GM21825 (cell line): ENCODE results near the gene MED16.

ENCODE experiments used
- ATAC-seq: cut with Tn5 transposase; IDR thresholded peaks from one replicate; pipeline ENCODE4 v1.9.1; 2021; ENCODE audit warnings: mild to moderate bottlenecking, moderate library complexity; ENCODE audit not compliant: unreplicated experiment

MED16 gene

DNA sequence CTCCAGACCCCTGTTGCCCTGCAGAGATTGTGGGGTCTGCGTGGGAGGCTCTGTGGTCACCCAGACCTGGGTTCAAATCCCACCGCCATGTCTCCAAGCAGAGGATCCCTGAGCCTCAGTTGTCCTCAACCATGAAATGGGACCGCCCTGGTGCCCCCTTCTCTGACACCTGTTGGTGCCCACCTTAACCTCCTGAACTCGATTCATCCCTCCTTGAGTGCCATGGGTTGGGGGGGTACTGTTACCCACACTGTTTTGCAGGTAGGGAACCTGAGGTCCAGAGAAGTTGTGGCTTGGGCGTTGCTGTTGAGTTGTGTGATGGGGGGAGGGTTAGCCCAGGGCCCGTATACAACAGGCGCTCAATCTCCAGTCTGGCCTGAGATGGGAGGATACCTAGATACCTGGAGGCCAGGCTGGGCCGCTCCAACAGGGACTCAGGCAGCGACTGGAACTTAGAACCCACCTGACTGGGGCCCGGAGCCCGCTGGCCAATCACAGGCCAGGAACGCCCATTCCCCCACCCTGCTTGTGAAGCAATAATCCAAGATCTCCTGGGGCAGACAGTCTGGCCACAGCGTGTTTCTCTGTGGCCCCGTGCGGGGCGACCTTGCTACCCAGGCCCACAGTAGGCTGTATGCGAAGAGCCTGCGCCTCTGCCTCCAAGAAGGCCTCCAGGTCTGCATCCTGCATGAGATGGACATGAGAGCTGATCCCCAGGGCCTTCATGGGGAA is 35.6 kb upstream of the MED16 start:
- ATAC-seq = no peak

DNA sequence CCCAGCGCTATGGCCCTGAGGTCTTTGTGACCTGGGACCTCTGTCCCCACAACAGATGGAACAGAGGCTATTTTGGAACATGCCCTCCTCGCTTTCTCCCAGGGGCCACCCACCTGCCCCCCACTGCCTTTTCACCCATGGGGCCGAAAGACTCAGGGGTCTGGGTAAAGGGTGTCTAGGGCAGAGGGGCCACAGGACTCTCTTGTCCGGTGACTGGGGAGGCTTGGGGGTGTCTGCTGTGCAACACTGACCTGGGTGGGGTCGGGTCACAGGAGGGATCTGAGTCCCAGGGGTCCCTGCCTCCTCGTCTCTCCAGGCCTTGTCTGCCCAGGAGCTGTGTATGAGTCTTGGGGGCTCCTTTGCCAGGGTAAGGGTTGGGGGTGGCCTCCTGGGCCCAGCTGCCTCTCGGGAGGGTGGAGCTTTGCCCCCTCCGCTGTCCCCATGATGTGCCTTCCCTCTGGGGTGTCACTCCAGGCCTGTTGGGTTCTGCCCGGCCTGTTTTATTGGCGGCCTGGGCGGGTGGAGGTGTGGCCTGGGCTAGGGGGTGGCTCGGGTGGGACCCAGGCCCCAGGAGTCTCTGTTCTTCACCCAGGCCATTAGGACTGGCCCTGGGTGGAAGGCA is 34.9 kb upstream of the MED16 start:
- no peak for ATAC-seq

- ATAC-seq = no peak
These were observed 34.4 kb upstream of the MED16 start for GRCh38 chr19:927351-927779.

- no peak for ATAC-seq
These were observed 33.8 kb upstream of the MED16 start for GRCh38 chr19:926589-927350.

GRCh38 chr19:926323-926588 is 33.3 kb upstream of the MED16 start:
- ATAC-seq = no peak

DNA sequence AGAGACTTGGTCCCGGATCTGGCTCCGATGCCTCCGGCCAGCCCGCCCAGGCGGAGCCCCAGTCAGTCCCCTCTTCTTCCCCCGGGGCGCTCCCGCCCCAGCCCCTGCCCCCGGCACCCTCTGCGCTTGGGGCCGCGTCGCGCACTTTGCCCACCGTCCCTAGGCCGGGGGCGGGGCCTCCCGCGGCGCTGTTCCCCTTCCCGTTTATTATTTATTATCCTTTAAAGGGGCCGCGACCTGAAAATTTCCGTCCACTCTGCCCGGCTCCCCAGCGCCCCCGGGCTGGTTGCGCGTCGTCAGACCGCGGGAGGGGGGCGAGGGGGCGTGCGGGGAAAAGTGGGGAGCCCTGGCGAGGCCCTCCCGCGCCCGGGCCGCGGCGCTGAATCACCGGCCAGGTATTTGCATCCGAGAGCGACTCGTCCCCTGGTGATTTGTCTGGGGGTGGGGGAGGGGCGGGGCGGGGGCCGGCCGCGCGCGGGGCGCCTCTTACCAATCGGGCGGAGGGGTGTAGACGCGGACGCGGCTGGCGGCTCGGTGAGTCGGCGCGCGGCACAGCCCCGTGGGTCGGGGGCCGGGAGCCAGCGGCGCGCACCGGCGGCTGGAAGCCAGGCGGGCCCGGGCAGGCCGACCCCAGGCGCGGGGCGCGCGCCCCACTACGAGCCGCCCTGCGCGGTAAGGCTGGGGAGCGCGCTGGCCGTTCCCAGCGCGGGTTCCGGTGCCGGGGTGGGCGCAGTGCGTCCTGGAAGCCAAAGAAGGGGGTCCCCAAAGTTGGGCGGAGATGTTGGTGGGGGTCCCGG is 32.7 kb upstream of the MED16 start, which contains the start of gene ARID3A:
Gene ARID3A, plus strand, starts transcription at position 510 of the 797 bp plus-strand sequence. CDS start 3,494 bp downstream, outside the sequence.
- ATAC-seq = peak; percentile 43

- ATAC-seq = peak; percentile 37
These were observed 32.1 kb upstream of the MED16 start for GRCh38 chr19:925087-925525.

- no peak for ATAC-seq
These were observed 31.6 kb upstream of the MED16 start for GRCh38 chr19:924553-925086.

GRCh38 chr19:920051-920864 is 27.3 kb upstream of the MED16 start:
- no peak for ATAC-seq

DNA sequence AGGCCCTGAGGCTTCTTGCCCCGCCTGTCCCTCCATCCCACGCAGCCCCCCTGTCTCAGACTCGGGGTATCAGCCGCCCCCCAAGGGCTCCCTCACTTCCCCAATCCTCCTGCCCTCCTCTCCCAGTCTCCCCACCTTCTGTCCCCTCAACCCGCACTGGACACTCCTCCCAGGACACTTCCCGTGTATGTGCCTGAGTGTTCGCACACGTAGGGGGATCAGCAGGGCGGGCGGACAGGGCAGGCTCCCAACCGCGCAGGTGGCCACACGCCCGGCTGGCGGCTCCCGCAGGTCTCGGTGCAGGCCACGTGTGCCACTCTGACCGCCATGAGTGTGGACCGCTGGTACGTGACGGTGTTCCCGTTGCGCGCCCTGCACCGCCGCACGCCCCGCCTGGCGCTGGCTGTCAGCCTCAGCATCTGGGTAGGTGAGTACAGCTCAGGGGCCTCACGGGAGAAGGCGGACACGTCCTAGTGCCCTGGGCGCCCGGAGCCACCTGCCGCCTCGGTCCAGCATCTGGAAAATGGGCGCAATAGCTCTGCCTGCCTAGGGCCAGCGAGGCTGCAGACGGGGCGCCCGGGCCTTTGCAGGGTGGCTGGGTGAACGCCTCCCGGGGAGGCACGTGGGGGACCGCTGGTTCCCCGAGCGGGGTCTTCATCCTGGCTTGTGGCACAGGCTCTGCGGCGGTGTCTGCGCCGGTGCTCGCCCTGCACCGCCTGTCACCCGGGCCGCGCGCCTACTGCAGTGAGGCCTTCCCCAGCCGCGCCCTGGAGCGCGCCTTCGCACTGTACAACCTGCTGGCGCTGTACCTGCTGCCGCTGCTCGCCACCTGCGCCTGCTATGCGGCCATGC is 26.4 kb upstream of the MED16 start:
- no peak for ATAC-seq

DNA sequence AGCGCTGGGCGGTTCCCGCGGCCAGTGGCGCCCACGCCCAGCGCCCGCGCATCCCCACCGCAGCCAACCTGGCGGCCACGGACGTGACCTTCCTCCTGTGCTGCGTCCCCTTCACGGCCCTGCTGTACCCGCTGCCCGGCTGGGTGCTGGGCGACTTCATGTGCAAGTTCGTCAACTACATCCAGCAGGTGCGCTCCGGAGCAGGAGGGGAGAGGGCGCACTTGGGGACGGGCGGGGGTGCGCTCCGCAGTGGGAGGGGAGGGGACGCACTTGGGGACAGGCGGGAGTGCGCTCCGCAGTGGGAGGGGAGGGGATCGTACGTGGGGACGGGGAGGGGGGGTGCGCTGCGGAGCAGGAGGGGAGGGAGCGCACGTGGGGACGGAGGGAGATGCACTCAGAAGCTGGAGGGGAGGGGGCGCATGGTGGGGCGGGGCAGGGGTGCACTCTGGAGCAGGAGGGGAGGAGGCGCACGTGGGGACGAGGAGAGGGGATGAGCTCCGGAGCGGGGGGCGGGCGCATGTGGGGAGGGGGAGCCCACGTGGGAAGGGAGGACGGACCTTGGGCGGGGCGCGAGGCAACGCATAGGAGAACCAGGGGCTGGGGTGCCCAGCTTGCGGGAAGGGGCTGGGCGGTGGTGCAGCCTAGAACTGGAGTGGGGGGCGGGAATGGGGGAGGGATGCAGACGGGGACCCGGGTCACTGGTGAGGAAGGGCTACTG is 25.7 kb upstream of the MED16 start:
- no peak for ATAC-seq

GRCh38 chr19:918152-918437 is 25.1 kb upstream of the MED16 start:
- ATAC-seq = no peak

- no peak for ATAC-seq
These were observed 24.6 kb upstream of the MED16 start, which contains the start of gene KISS1R for GRCh38 chr19:917323-918151. TSS of gene KISS1R (plus strand) at chr19:917333. CDS start at chr19:917503, 170 bp downstream.

DNA sequence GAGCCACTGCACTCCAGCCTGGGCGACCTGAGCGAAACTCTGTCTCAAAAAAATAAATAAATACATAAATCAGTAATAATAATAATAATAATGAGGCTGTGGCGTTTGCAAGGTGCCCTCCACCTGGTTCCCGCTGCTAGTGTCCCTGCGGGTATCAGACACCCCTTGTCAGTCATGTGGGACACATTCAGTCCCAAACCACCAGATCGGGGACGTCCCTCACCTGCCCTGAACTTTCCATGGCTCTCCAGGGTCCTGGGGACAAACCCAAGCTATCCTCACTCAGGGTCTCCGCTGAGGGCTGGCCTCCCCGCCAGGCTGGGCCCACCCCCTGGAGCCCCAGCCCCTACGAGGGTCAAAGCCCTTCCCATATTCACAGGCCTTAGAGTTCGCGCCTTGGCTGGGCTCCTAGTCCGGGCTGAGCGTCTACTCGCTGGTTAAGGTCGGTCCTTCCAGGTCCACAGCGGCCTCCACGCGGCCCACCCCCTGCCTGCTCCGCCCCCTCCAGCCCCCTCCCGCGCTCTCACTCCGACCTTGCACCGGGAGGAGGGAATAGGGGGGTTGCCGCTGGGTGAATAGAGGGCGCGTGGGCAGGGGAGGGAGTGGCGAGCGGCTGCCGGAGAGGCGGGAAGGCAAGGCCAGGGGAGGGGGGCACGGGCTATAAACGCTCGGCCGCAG is 23.8 kb upstream of the MED16 start:
- no peak for ATAC-seq

- peak; percentile 40 for ATAC-seq
These were observed 20.2 kb upstream of the MED16 start, which contains the start of gene R3HDM4 for GRCh38 chr19:913080-913748. TSS of gene R3HDM4 (minus strand) at chr19:913219. CDS start at chr19:913157, 62 bp downstream.
